HFFc6 (cell line): ENCODE measurements around the gene SOX11. TPM values are rescaled to one million over a fixed set of nuclear protein-coding genes. Genes with fewer than 3 reads are reported as not detected.

Experiments
- DNase-seq: peaks from one replicate; pipeline ENCODE4 v3.0.0-alpha.2; 2018
- H3K27ac Mint-ChIP-seq: 2 replicates; pipeline ENCODE4 v1.8.0; 2020; ENCODE audit warnings: mild to moderate bottlenecking, mixed read lengths
- H3K27me3 Mint-ChIP-seq: 2 replicates; pipeline ENCODE4 v1.8.0; 2021; ENCODE audit warnings: mild to moderate bottlenecking, moderate library complexity, mixed read lengths; ENCODE audit not compliant: insufficient read depth
- H3K36me3 Mint-ChIP-seq: 2 replicates; pipeline ENCODE4 v1.8.0; 2021; ENCODE audit warnings: low read depth, mixed read lengths
- H3K4me1 Mint-ChIP-seq: 2 replicates; pipeline ENCODE4 v1.8.0; 2020; ENCODE audit warnings: low read depth, mixed read lengths
- H3K4me3 Mint-ChIP-seq: 2 replicates; pipeline ENCODE4 v1.8.0; 2020; ENCODE audit warnings: mild to moderate bottlenecking, moderate library complexity, mixed read lengths
- H3K9me3 Mint-ChIP-seq: 2 replicates; pipeline ENCODE4 v1.8.0; 2020; ENCODE audit warnings: mild to moderate bottlenecking, mixed read lengths
- CTCF ChIP-seq: fragments of 200-600 bp; sonication (generic); IDR thresholded peaks from 2 replicates; pipeline ENCODE4 v1.5.0; 2021; ENCODE audit warnings: antibody characterized with exemption, mild to moderate bottlenecking
- total RNA-seq, 6 experiments: library from RNA; stranded (reverse); fragmentation: NEBNext Ultra II Directional; extraction: Animal tissue kit (Norgen Biotek cat#: 25700); gene quantifications; 2 replicates in 1 of 6; 3 replicates in 5 of 6; pipeline ENCODE4 v1.2.3, GENCODE V29; 2021

The SOX11 gene
- total RNA-seq, 6 experiments from 2014 or later: not detected

GRCh38 chr2:5723791-5724735, 31.9 kb downstream of the SOX11 start:
- no peaks in the 10 kb centered on the region; the same call in 1 of the 2 replicates for H3K27me3 Mint-ChIP-seq
- no peaks in the 10 kb centered on the region for H3K4me1 Mint-ChIP-seq
- H3K4me3 Mint-ChIP-seq: no peak overlapping the region
- no peak for TF ChIP-seq CTCF
- H3K9me3 Mint-ChIP-seq: peaks cover 34% of the 10 kb centered on the region
- H3K27ac Mint-ChIP-seq: no peak overlapping the region
- no peak for DNase-seq
- peaks cover under 1% of the 10 kb centered on the region; the same call in 1 of the 2 replicates for H3K36me3 Mint-ChIP-seq

- no peak for TF ChIP-seq CTCF
- DNase-seq: no peak
- Mint-ChIP-seq H3K4me1 (no peaks in the 10 kb centered on the region), H3K9me3 (peaks cover 39% of the 10 kb centered on the region), H3K36me3 (no peaks in the 10 kb centered on the region), H3K27me3 (no peaks in the 10 kb centered on the region; the same call in none of the 2 replicates), H3K27ac (no peak overlapping the region), H3K4me3 (no peak overlapping the region)
Observed at GRCh38 chr2:5725072-5725471, 32.9 kb downstream of the SOX11 start.

GRCh38 chr2:5725794-5726463, 33.7 kb downstream of the SOX11 start:
- no peaks in the 10 kb centered on the region for H3K36me3 Mint-ChIP-seq
- H3K4me3 Mint-ChIP-seq: no peak overlapping the region
- H3K27ac Mint-ChIP-seq: no peak overlapping the region
- H3K4me1 Mint-ChIP-seq: no peaks in the 10 kb centered on the region
- TF ChIP-seq CTCF: no peak
- no peaks in the 10 kb centered on the region; the same call in 1 of the 2 replicates for H3K27me3 Mint-ChIP-seq
- DNase-seq: no peak
- peaks cover 35% of the 10 kb centered on the region for H3K9me3 Mint-ChIP-seq

- Mint-ChIP-seq H3K4me3 (no peak overlapping the region), H3K27ac (no peak overlapping the region), H3K36me3 (no peaks in the 10 kb centered on the region), H3K4me1 (no peaks in the 10 kb centered on the region), H3K27me3 (no peaks in the 10 kb centered on the region; the same call in 1 of the 2 replicates), H3K9me3 (peaks cover 34% of the 10 kb centered on the region)
- TF ChIP-seq CTCF: no peak
- no peak for DNase-seq
Observed at GRCh38 chr2:5727235-5727634, 35.1 kb downstream of the SOX11 start.

- H3K36me3 Mint-ChIP-seq: no peaks in the 10 kb centered on the region
- H3K27me3 Mint-ChIP-seq: no peaks in the 10 kb centered on the region; the same call in 1 of the 2 replicates
- no peak for TF ChIP-seq CTCF
- H3K4me1 Mint-ChIP-seq: no peaks in the 10 kb centered on the region
- H3K27ac Mint-ChIP-seq: no peak overlapping the region
- DNase-seq: no peak
- H3K9me3 Mint-ChIP-seq: peaks cover 45% of the 10 kb centered on the region
- H3K4me3 Mint-ChIP-seq: no peak overlapping the region
Observed at GRCh38 chr2:5729416-5729815, 37.2 kb downstream of the SOX11 start.
